ENCODE measurements around the gene TMEM252. TPM values are rescaled to one million over a fixed set of nuclear protein-coding genes. Genes with fewer than 3 reads are reported as not detected.

Gene TMEM252
- total RNA-seq, 1 donor from 2014 or later = not detected

GRCh38 chr9:68560071-68560844 is 19.6 kb upstream of the TMEM252 start:
- Histone ChIP-seq H3K36me3 (no peaks in the 10 kb centered on the region), H3K4me3 (no peak overlapping the region), H3K27me3 (ENCODE audit: low read depth) (no peaks in the 10 kb centered on the region), H3K9me3 (replicated peaks) (no peaks in the 10 kb centered on the region), H3K27ac (replicated peaks) (peak overlapping the region; percentile 57), H3K4me1 (peaks cover 22% of the 10 kb centered on the region)
- intact Hi-C loops (cut with micrococcal nuclease) = no loop called here
- peak; percentile 44 for DNase-seq
- peak; percentile 55 for TF ChIP-seq CTCF (IDR thresholded peaks at IDR 0.05; ENCODE audit: borderline replicate concordance)

GRCh38 chr9:68558545-68558944 is 17.9 kb upstream of the TMEM252 start:
- H3K27me3 ChIP-seq (ENCODE audit: low read depth) = no peaks in the 10 kb centered on the region
- H3K4me3 ChIP-seq = no peak overlapping the region
- H3K4me1 ChIP-seq = peaks cover 22% of the 10 kb centered on the region
- intact Hi-C loops (cut with micrococcal nuclease) = no loop called here
- no peaks in the 10 kb centered on the region for H3K36me3 ChIP-seq
- no peak for TF ChIP-seq CTCF (IDR thresholded peaks at IDR 0.05; ENCODE audit: borderline replicate concordance)
- H3K27ac ChIP-seq (replicated peaks) = no peak overlapping the region
- no peaks in the 10 kb centered on the region for H3K9me3 ChIP-seq (replicated peaks)
- no peak for DNase-seq

- Histone ChIP-seq H3K36me3 (no peaks in the 10 kb centered on the region), H3K9me3 (replicated peaks) (no peaks in the 10 kb centered on the region), H3K4me1 (peaks cover 32% of the 10 kb centered on the region), H3K27me3 (ENCODE audit: low read depth) (no peaks in the 10 kb centered on the region), H3K27ac (replicated peaks) (no peak overlapping the region), H3K4me3 (no peak overlapping the region)
- DNase-seq = no peak
- no peak for TF ChIP-seq CTCF (IDR thresholded peaks at IDR 0.05; ENCODE audit: borderline replicate concordance)
- intact Hi-C loops (cut with micrococcal nuclease) = no loop called here
Observed at GRCh38 chr9:68555437-68556150, 14.9 kb upstream of the TMEM252 start.

GRCh38 chr9:68552700-68553476 is 12.2 kb upstream of the TMEM252 start:
- H3K36me3 ChIP-seq = no peaks in the 10 kb centered on the region
- H3K4me3 ChIP-seq = no peak overlapping the region
- no peak for TF ChIP-seq CTCF (IDR thresholded peaks at IDR 0.05; ENCODE audit: borderline replicate concordance)
- no peaks in the 10 kb centered on the region for H3K27me3 ChIP-seq (ENCODE audit: low read depth)
- H3K9me3 ChIP-seq (replicated peaks) = no peaks in the 10 kb centered on the region
- intact Hi-C loops (cut with micrococcal nuclease) = no loop called here
- no peak for DNase-seq
- H3K4me1 ChIP-seq = peaks cover 11% of the 10 kb centered on the region
- H3K27ac ChIP-seq (replicated peaks) = peak overlapping the region; percentile 9

- DNase-seq = no peak
- H3K36me3 ChIP-seq = no peaks in the 10 kb centered on the region
- TF ChIP-seq CTCF (IDR thresholded peaks at IDR 0.05; ENCODE audit: borderline replicate concordance) = no peak
- no peaks in the 10 kb centered on the region for H3K27me3 ChIP-seq (ENCODE audit: low read depth)
- H3K9me3 ChIP-seq (replicated peaks) = no peaks in the 10 kb centered on the region
- H3K4me1 ChIP-seq = peaks cover 20% of the 10 kb centered on the region
- no peak overlapping the region for H3K4me3 ChIP-seq
- intact Hi-C loops (cut with micrococcal nuclease) = no loop called here
- no peak overlapping the region for H3K27ac ChIP-seq (replicated peaks)
Observed at GRCh38 chr9:68551191-68551590, 10.5 kb upstream of the TMEM252 start.
